H1 (cell line): Measurements from ENCODE around the gene MELTF. TPM values are rescaled to one million over a fixed set of nuclear protein-coding genes. Genes with fewer than 3 reads are reported as not detected.

Experiments used
- ASH2L ChIP-seq: fragments of 200-600, 300-600 bp; sonication (generic); IDR thresholded peaks from one replicate; pipeline ENCODE4 v1.7.1; 2017; ENCODE audit warnings: low read length
- ATF2 ChIP-seq: IDR thresholded peaks from 2 replicates; pipeline ENCODE4 v1.6.1; 2012; ENCODE audit warnings: low read length, inconsistent platforms
- ATF3 ChIP-seq: IDR thresholded peaks from 2 replicates; pipeline ENCODE4 v1.6.1; 2011; ENCODE audit warnings: low read depth, mild to moderate bottlenecking, low read length; ENCODE audit not compliant: insufficient read depth
- BRCA1 ChIP-seq: IDR thresholded peaks from 2 replicates; pipeline ENCODE4 v1.6.1; 2012; ENCODE audit warnings: low read depth, low read length, improper control_type of control experiment
- CBX5 ChIP-seq: fragments of 300-800, 300-1000 bp; sonication (generic); IDR thresholded peaks from 2 replicates; pipeline ENCODE4 v1.7.1; 2016; ENCODE audit warnings: antibody characterized with exemption, low read length, low read depth
- CEBPB ChIP-seq: IDR thresholded peaks from 2 replicates; pipeline ENCODE4 v1.6.1; 2012; ENCODE audit warnings: low read depth, low read length
- CHD2 ChIP-seq: IDR thresholded peaks from 2 replicates; pipeline ENCODE4 v1.6.1; 2012; ENCODE audit warnings: low read length, improper control_type of control experiment
- CTCF ChIP-seq, 3 experiments: IDR thresholded peaks; 1 replicate in 2 of 3; 2 replicates in 1 of 3; pipeline versions ENCODE4 v1.5.1 to v1.6.1; 2011; ENCODE audit warnings: low read length in 3 of 3, mild to moderate bottlenecking in 3 of 3, inconsistent platforms in 2 of 3, low read depth in 1 of 3, moderate library complexity in 1 of 3; ENCODE audit not compliant: insufficient read depth in 1 of 3; ENCODE audit errors: control extremely low read depth in 1 of 3
- E2F6 ChIP-seq: IDR thresholded peaks from 2 replicates; pipeline ENCODE4 v1.6.1; 2012; ENCODE audit warnings: inconsistent platforms
- EGR1 ChIP-seq: IDR thresholded peaks from 2 replicates; pipeline ENCODE4 v1.6.1; 2011; ENCODE audit warnings: low read depth, low read length, borderline replicate concordance
- NRF1 ChIP-seq: IDR thresholded peaks from 2 replicates; pipeline ENCODE4 v1.6.1; 2011; ENCODE audit warnings: mild to moderate bottlenecking, low read depth, low read length, improper control_type of control experiment
- RBBP5 ChIP-seq: IDR thresholded peaks from 2 replicates; pipeline ENCODE4 v1.7.1; 2012; ENCODE audit warnings: low read depth, mild to moderate bottlenecking, inconsistent platforms, low read length, moderate library complexity, borderline replicate concordance
- RNF2 ChIP-seq: fragments of 200-900, 300-1000 bp; sonication (generic); IDR thresholded peaks from 2 replicates; pipeline ENCODE4 v1.7.1; 2016; ENCODE audit warnings: borderline replicate concordance, low read depth, mild to moderate bottlenecking, antibody characterized with exemption, low read length; ENCODE audit not compliant: poor library complexity, severe bottlenecking; ENCODE audit errors: missing control alignments
- SIN3A ChIP-seq, 2 experiments: IDR thresholded peaks in 1 of 2; conservative IDR thresholded peaks in 1 of 2; 2 replicates each; pipeline ENCODE4 v1.6.1; 2011 to 2012; ENCODE audit warnings: low read length in 2 of 2, improper control_type of control experiment in 1 of 2, low read depth in 1 of 2, mild to moderate bottlenecking in 1 of 2
- SIX5 ChIP-seq: IDR thresholded peaks from 2 replicates; pipeline ENCODE4 v1.6.1; 2011; ENCODE audit warnings: mild to moderate bottlenecking, low read depth, low read length
- SP1 ChIP-seq: IDR thresholded peaks from 2 replicates; pipeline ENCODE4 v1.6.1; 2011; ENCODE audit warnings: low read depth, low read length
- TAF7 ChIP-seq: optimal IDR thresholded peaks from 2 replicates; pipeline ENCODE3; 2011; ENCODE audit warnings: low read depth, mild to moderate bottlenecking, inconsistent platforms, low read length, moderate library complexity, borderline replicate concordance
- ZNF274 ChIP-seq: IDR thresholded peaks from 2 replicates; pipeline ENCODE4 v1.7.0; 2012; ENCODE audit warnings: low read length, borderline replicate concordance; ENCODE audit errors: extremely low read depth
- polyA plus RNA-seq, 7 experiments: library from polyadenylated mRNA; depleted of rRNA in 3 of 7; stranded (reverse) in 5 of 7; unstranded in 2 of 7; fragments of >200 nt in 5 of 7; fragments of 200-250 nt in 2 of 7; gene quantifications; 1 replicate in 5 of 7; 2 replicates in 1 of 7; 4 replicates in 1 of 7; pipeline versions ENCODE4 v1.2.1 to v1.2.3, GENCODE V29; 2011 to 2013; ENCODE audit warnings: missing spikeins in 2 of 7, mixed read lengths in 2 of 7
- total RNA-seq: library from RNA; stranded (reverse); fragmentation: NEBNext Ultra II Directional; extraction: Animal tissue kit (Norgen Biotek cat#: 25700); gene quantifications from 2 replicates; pipeline ENCODE4 v1.2.1, GENCODE V29; 2021

MELTF gene
- total and polyA plus RNA-seq, 2 of the 8 experiments (the other 6 are each of a cell fraction or from before 2014, with no cell fraction given): 1.7 to 3.5 TPM

- TF ChIP-seq EGR1 (no peak), SIN3A (conservative IDR thresholded peaks at IDR 0.05 in 1 of 2, IDR thresholded peaks at IDR 0.05 in 1 of 2; ENCODE audit: low read depth in 1 of 2, low read length in 2 of 2) (no peak), CBX5 (no peak), ATF3 (no peak), ZNF274 (no peak), SIX5 (no peak), CHD2 (no peak), ATF2 (no peak), CEBPB (no peak), ASH2L (peak; percentile 39), RBBP5 (no peak), E2F6 (peak; percentile 66; the same call in 1 of the 2 replicates), TAF7 (no peak), BRCA1 (no peak), CTCF (IDR thresholded peaks at IDR 0.05; ENCODE audit: control extremely low read depth in 1 of 3, insufficient read depth in 1 of 3, low read depth in 1 of 3, low read length in 3 of 3) (no peak), SP1 (no peak), NRF1 (no peak), RNF2 (peak; percentile 44)
These were observed 698 bp downstream of the MELTF start (continued) for GRCh38 chr3:197028728-197029510.
